ENCODE results near the gene THAP11. TPM values are rescaled to one million over a fixed set of nuclear protein-coding genes. Genes with fewer than 3 reads are reported as not detected.

The THAP11 gene
- total and polyA plus RNA-seq, 2 experiments from 2014 or later = 37.3 to 115 TPM

DNA sequence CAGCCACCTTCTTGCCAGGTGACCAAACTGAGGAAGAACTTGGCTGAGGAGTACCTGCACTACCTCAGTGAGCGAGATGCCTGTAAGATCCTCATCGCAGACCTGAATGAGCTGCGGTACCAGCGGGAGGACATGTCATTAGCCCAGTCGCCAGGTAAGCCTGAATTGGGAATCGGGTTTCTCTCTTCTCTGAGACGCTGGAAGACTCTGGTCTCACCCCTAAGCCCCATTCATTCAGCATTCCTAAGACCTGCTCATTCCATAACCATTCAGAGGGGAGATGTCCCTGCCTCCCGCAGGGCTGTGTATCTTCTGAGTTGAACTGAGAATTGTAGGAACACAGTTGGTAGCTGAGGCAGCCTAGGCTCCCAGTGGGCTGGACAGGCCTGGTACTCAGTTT, 17.0 kb upstream of the THAP11 start:
- H3K9me3 Mint-ChIP-seq = no peaks in the 10 kb centered on the region; the same call in 2 of the 3 replicates
- no peak overlapping the region for H3K4me2 ChIP-seq
- no peak overlapping the region for H3K27ac ChIP-seq (ENCODE audit: low read depth)
- ATAC-seq (peak; percentile 79), DNase-seq (ENCODE audit: low spot score) (peak; percentile 43)
- no peaks in the 10 kb centered on the region for H4K20me1 ChIP-seq (replicated peaks; ENCODE audit: insufficient read depth)
- no peaks in the 10 kb centered on the region for H3K4me1 ChIP-seq (ENCODE audit: insufficient read depth)
- H3K36me3 ChIP-seq (ENCODE audit: insufficient read depth) = no peaks in the 10 kb centered on the region; the same call in 1 of the 2 replicates
- H3K4me3 Mint-ChIP-seq = no peak overlapping the region; the same call in 2 of the 3 replicates
- H3K4me1 Mint-ChIP-seq = peaks cover 15% of the 10 kb centered on the region
- no peak overlapping the region; the same call in 1 of the 2 replicates for H3K27ac Mint-ChIP-seq
- H3F3A ChIP-seq (replicated peaks; ENCODE audit: low read depth) = no peaks in the 10 kb centered on the region
- H2AFZ ChIP-seq = no peak overlapping the region
- no peaks in the 10 kb centered on the region for H3K9me2 ChIP-seq (ENCODE audit: insufficient read depth)
- no peaks in the 10 kb centered on the region for H3K27me3 ChIP-seq (ENCODE audit: insufficient read depth)
- H3K36me3 Mint-ChIP-seq (ENCODE audit: low read depth) = peaks cover 26% of the 10 kb centered on the region
- H3K4me3 ChIP-seq = no peak overlapping the region
- TF ChIP-seq, protein P1, sequence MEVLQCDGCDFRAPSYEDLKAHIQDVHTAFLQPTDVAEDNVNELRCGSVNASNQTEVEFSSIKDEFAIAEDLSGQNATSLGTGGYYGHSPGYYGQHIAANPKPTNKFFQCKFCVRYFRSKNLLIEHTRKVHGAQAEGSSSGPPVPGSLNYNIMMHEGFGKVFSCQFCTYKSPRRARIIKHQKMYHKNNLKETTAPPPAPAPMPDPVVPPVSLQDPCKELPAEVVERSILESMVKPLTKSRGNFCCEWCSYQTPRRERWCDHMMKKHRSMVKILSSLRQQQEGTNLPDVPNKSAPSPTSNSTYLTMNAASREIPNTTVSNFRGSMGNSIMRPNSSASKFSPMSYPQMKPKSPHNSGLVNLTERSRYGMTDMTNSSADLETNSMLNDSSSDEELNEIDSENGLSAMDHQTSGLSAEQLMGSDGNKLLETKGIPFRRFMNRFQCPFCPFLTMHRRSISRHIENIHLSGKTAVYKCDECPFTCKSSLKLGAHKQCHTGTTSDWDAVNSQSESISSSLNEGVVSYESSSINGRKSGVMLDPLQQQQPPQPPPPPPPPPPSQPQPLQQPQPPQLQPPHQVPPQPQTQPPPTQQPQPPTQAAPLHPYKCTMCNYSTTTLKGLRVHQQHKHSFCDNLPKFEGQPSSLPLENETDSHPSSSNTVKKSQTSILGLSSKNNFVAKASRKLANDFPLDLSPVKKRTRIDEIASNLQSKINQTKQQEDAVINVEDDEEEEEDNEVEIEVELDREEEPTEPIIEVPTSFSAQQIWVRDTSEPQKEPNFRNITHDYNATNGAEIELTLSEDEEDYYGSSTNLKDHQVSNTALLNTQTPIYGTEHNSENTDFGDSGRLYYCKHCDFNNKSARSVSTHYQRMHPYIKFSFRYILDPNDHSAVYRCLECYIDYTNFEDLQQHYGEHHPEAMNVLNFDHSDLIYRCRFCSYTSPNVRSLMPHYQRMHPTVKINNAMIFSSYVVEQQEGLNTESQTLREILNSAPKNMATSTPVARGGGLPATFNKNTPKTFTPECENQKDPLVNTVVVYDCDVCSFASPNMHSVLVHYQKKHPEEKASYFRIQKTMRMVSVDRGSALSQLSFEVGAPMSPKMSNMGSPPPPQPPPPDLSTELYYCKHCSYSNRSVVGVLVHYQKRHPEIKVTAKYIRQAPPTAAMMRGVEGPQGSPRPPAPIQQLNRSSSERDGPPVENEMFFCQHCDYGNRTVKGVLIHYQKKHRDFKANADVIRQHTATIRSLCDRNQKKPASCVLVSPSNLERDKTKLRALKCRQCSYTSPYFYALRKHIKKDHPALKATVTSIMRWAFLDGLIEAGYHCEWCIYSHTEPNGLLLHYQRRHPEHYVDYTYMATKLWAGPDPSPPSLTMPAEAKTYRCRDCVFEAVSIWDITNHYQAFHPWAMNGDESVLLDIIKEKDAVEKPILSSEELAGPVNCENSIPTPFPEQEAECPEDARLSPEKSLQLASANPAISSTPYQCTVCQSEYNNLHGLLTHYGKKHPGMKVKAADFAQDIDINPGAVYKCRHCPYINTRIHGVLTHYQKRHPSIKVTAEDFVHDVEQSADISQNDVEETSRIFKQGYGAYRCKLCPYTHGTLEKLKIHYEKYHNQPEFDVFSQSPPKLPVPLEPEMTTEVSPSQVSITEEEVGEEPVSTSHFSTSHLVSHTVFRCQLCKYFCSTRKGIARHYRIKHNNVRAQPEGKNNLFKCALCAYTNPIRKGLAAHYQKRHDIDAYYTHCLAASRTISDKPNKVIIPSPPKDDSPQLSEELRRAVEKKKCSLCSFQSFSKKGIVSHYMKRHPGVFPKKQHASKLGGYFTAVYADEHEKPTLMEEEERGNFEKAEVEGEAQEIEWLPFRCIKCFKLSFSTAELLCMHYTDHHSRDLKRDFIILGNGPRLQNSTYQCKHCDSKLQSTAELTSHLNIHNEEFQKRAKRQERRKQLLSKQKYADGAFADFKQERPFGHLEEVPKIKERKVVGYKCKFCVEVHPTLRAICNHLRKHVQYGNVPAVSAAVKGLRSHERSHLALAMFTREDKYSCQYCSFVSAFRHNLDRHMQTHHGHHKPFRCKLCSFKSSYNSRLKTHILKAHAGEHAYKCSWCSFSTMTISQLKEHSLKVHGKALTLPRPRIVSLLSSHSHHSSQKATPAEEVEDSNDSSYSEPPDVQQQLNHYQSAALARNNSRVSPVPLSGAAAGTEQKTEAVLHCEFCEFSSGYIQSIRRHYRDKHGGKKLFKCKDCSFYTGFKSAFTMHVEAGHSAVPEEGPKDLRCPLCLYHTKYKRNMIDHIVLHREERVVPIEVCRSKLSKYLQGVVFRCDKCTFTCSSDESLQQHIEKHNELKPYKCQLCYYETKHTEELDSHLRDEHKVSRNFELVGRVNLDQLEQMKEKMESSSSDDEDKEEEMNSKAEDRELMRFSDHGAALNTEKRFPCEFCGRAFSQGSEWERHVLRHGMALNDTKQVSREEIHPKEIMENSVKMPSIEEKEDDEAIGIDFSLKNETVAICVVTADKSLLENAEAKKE (CRISPR knock-in tag; IDR thresholded peaks at IDR 0.05) = 0 out of 2 replicates have a peak, but pooled peaks have one; percentile 20
- TF ChIP-seq, protein P2, sequence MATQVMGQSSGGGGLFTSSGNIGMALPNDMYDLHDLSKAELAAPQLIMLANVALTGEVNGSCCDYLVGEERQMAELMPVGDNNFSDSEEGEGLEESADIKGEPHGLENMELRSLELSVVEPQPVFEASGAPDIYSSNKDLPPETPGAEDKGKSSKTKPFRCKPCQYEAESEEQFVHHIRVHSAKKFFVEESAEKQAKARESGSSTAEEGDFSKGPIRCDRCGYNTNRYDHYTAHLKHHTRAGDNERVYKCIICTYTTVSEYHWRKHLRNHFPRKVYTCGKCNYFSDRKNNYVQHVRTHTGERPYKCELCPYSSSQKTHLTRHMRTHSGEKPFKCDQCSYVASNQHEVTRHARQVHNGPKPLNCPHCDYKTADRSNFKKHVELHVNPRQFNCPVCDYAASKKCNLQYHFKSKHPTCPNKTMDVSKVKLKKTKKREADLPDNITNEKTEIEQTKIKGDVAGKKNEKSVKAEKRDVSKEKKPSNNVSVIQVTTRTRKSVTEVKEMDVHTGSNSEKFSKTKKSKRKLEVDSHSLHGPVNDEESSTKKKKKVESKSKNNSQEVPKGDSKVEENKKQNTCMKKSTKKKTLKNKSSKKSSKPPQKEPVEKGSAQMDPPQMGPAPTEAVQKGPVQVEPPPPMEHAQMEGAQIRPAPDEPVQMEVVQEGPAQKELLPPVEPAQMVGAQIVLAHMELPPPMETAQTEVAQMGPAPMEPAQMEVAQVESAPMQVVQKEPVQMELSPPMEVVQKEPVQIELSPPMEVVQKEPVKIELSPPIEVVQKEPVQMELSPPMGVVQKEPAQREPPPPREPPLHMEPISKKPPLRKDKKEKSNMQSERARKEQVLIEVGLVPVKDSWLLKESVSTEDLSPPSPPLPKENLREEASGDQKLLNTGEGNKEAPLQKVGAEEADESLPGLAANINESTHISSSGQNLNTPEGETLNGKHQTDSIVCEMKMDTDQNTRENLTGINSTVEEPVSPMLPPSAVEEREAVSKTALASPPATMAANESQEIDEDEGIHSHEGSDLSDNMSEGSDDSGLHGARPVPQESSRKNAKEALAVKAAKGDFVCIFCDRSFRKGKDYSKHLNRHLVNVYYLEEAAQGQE (IDR thresholded peaks at IDR 0.05; ENCODE audit: unreplicated experiment) = no peak
- TF ChIP-seq, protein P3, sequence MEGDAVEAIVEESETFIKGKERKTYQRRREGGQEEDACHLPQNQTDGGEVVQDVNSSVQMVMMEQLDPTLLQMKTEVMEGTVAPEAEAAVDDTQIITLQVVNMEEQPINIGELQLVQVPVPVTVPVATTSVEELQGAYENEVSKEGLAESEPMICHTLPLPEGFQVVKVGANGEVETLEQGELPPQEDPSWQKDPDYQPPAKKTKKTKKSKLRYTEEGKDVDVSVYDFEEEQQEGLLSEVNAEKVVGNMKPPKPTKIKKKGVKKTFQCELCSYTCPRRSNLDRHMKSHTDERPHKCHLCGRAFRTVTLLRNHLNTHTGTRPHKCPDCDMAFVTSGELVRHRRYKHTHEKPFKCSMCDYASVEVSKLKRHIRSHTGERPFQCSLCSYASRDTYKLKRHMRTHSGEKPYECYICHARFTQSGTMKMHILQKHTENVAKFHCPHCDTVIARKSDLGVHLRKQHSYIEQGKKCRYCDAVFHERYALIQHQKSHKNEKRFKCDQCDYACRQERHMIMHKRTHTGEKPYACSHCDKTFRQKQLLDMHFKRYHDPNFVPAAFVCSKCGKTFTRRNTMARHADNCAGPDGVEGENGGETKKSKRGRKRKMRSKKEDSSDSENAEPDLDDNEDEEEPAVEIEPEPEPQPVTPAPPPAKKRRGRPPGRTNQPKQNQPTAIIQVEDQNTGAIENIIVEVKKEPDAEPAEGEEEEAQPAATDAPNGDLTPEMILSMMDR (conservative IDR thresholded peaks at IDR 0.05; ENCODE audit: low read depth in 2 of 2) = no peak
- no peak for TF ChIP-seq EZH2 (IDR thresholded peaks at IDR 0.05; ENCODE audit: low read depth, unreplicated experiment)
- H3K79me2 ChIP-seq (replicated peaks; ENCODE audit: insufficient read depth) = no peaks in the 10 kb centered on the region
- H3K27me3 Mint-ChIP-seq (ENCODE audit: insufficient read depth, low read depth, poor library complexity) = peaks cover 16% of the 10 kb centered on the region
